GM21515 (cell line): ENCODE measurements around the gene BTRC.
"Not testable (repeated sequence)": the region's sequence is repeated elsewhere in the genome, so short reads cannot be mapped to it uniquely, and the experiment has no call there.

Experiments
- ATAC-seq: cut with Tn5 transposase; IDR thresholded peaks from one replicate; pipeline ENCODE4 v1.9.1; 2021; ENCODE audit not compliant: unreplicated experiment

The BTRC gene

DNA sequence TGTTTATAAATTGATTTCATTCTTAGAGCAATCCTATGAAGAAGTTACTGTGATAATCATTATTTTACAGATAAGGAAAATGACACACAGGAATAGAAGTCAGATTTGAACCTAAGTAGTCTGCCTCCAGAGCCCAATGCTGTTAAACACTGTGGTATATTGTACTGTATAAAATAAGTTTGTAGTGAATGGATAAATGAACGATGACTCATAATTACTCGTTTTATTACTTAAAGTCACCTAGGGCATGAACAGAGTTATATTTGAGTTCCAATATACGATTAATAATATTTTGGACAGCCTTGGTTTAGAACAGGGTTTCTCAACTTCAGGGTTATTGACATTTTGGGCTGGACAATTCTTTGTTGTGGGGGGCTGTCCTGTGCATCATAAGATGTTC, 7.8 kb upstream of the BTRC start:
- ATAC-seq, result no peak

DNA sequence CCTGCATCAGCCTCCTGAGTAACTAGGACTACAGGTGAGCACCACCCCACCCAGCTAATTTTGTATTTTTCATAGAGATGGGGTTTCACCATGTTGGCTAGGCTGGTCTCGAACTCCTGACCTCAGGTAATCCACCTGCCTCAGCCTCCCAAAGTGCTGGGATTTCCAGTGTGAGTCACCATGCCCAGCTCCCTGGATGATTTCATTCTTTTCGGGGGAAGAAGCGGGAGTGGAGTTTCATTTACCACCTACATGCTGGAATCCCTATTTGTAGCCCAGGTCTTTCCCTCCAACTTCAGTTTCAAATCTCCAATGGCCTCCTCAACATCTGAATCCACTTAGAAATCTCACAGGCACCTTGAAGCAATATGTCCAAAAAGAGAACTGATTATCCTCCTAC, 2.9 kb upstream of the BTRC start:
- no peak for ATAC-seq

DNA sequence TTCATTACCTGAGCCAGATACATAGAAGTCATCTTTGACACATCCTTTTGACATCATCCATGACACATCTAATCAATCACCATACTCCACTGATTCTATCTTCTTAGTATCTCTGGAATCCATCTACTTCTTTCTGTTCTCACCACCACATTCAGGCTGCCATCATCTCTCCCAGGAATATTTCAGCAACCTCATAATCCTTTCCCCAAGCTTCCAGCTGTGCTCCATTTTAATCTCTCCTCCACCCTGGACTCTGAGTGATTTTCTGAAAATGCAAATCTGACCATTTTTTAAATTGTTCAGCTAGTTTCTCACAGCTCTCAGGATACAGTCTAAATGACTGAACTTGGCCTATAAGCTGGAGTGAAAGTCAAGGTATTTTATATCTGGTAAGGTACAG, 2.5 kb upstream of the BTRC start:
- no peak for ATAC-seq

DNA sequence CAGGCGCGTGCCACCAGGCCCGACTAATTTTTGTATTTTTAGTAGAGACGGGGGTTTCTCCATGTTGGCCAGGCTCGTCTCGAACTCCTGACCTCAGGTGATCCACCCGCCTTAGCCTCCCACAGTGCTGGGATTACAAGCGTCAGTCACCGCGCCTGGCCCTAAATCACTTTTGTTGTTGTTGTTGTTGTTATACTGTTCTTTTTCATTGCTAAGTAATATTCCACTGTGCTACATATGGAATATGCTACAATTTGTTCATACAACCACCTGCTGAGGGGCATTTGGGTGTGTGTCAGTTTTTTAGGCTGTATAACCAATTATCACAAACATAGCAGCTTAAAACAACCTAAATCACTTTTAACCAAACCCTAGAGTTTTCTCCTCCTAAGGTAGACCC, 1.1 kb upstream of the BTRC start:
- ATAC-seq, result not testable (repeated sequence)

DNA sequence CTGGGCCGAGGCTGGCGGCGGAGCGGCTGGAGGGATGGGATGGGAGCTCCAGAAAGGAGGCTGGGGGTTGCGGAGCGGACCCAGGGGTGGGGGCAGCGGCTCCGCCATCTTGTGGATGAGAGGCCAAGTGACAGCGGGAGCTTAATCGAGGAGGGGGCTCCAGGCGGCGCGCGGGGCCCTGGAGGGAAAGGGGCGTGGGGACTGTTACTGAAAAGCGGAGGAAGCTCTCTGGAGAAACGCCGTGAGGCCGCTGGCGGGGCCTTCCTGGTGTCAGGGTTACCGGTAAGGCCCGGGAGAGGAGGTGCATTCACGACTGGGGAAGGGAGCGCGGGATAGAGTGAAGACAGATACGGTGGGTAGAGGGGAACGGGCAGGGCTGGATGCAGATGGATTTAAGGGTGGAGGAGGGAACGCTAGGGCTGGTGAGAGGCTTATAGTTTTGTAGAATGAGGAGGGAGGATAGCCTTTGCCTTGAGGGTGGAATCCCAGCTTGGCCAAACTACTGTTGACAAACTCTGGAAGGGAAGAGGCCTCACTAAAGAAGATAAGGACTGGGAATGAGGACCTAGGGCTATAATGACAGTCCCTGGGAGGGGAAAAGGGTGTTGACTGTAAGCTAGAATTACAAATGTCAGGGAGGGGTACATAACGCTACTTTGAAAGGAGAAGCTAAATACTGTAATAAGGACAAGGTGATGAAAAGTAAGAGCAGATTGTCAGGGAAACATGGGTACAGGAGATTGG, 535 bp downstream of the BTRC start:
- peak; percentile 6 for ATAC-seq

DNA sequence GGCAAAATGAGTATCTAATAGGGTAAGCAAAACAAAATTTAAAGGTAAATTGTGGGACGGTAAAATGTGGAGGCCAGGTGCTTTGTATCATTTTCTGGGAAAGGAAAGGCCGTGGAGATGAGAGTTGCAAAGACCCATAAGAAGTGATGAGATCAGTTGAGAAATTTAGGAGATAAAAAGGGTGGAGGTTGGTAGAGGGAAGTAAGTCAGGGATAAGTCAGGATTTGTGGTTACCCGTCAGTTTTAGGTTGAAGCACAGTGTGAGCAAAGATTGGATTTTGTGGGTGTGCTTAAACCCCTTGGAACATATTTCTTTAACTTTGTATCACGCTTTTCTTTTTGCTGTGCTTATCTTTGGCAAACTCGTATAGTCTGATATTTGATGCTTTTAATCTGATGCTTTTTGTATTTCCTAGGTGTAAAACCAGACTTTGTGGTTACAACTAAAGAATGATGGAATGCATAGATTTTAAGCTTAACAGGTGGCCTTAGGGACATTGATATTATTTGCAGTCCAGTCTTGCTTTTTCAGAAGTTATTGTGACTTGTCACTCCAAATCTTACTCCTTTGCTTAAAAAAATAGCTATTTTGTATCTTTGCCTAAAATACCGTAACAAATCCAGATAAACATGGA, 1.2 kb downstream of the BTRC start:
- no peak for ATAC-seq

DNA sequence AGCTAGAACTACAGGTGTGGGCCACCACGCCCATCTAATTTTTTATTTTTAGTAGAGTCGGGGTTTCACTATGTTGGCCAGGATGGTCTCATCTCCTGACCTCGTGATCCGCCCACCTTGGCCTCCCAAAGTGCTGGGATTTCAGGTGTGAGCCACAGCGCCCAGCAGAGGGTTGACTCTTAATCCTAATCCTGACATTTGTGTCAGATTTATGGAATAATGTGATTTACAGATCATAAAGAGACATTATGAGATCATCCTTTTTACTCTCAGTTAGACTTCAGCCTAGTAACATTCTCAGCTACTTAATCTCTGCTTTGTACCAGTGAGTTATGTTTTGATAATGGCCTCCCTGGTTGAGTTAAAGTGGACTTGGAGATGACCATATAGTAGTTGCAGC, 2.2 kb downstream of the BTRC start:
- no peak for ATAC-seq

DNA sequence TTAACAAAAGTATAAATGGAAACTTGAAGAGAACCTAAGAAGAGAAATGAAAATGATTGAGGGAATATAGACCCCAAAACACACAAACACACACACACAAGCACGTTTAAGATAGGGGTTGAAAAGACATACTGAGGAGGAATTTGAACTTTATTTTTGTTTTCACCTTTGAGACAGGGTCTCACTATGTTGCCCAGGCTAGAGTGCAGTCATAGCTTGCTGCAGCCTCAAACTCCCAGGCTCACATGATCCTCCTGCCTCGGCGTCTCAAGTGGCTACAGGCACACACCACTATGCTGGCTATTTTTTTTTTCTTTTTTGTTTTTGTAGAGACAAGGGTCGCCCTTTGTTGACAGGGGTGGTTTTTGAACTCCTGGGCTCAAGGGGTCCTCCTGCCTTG, 4.0 kb downstream of the BTRC start:
- ATAC-seq, result no peak

DNA sequence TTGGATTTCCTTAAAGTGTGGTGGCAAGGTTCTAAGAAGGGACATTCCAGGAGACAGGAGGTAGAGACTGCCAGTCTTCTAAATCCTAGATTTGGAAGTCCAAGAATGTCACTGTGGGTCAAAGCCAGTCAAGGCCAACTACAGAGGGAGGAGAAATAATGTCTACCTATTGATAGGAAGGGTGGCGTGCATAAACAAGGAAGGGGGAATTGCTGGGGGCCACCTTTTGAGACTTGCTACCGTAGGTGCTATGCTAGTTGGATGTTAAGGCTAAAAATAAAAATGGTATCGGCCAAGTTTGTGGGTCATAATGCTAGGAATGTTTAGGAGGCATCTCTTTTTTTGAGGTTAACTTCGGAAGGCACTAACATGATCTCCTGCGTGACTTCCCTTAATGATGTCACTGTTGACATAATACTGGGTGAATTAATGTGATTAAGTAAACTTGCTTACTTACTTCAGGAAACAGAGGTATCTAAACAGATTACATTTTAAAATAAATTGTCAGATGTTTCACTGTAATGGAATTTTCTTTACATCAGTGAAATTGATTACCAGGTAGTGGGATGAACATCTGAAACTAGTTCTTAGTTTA, 4.8 kb downstream of the BTRC start:
- ATAC-seq, result no peak

DNA sequence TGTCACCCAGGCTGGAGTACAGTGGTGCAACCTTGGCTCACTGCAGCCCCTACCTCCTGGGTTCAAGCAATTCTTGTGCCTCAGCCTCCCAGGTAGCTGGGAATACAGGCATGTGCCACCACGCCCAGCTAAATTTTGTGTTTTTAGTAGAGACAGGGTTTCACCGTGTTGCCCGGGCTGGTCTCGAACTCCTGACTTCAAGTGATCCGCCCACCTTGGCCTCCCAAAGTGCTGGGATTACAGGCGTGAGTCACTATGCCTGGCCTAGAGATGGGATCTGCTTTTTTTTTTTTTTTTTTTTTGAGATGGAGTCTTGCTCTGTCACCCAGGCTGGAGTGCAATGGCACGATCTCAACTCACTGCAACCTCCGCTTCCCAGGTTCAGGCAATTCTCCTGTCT, 6.1 kb downstream of the BTRC start:
- not testable (repeated sequence) for ATAC-seq

DNA sequence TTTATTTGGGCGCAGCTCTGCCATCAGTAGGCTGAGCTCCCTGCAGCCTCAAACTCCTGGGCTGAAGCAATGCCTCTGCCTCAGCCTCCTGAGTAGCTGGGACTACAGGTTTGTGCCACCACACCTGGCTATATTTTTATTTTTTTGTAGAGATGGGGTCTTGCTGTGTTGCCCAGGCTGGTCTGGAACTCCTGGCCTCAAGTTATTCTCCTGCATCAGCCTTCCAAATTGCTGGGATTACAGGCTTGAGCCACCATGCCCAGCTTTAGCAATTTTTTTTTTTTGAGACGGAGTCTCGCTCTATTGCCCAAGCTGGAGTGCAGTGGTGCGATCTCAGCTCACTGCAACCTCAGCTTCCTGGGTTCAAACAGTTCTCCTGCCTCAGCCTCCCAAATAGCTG, 6.9 kb downstream of the BTRC start:
- ATAC-seq, result not testable (repeated sequence)

DNA sequence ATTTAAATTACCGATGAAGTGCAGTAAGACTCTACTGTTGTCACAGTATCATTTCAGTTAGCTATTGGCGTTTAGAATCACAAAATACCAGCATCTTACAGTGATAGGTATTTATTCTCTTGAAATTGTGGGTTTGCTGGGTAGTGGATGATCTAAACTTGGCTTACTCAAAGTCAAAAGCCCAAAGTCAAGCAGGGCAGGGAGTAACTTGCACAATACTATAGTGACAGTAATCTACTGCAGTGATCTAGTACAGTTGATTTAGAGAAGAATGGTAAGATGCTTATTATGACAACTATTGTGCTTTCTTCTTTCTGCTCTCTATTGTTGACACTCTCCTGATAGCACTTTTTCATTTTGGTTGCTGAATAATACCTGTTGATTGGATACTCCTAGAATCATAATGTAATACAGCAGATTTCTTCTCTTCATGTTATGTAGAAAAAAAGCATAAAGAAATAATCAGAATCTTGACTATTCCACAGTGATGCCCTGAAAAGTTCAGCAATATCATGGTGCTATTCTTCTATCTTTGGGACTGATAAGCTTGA, 10.0 kb downstream of the BTRC start:
- no peak for ATAC-seq

DNA sequence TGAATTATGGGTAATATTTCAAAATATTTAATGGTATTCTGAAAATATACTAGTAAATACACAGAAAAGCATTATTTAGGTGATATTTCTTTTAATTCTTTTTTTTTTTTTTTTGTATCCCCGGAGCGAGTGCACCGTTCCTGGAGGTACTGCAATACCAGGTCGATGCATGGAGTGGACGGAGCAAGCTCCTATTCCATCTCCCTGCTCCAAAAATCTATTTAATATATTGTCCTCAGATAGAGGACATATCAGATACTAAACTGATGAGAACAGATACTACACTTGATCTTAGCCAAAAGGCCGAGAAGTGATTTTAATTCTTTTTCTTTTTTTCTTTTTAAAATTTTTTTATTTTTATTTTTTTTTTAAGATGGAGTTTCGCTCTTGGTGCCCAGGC, 10.8 kb downstream of the BTRC start:
- ATAC-seq, result no peak

DNA sequence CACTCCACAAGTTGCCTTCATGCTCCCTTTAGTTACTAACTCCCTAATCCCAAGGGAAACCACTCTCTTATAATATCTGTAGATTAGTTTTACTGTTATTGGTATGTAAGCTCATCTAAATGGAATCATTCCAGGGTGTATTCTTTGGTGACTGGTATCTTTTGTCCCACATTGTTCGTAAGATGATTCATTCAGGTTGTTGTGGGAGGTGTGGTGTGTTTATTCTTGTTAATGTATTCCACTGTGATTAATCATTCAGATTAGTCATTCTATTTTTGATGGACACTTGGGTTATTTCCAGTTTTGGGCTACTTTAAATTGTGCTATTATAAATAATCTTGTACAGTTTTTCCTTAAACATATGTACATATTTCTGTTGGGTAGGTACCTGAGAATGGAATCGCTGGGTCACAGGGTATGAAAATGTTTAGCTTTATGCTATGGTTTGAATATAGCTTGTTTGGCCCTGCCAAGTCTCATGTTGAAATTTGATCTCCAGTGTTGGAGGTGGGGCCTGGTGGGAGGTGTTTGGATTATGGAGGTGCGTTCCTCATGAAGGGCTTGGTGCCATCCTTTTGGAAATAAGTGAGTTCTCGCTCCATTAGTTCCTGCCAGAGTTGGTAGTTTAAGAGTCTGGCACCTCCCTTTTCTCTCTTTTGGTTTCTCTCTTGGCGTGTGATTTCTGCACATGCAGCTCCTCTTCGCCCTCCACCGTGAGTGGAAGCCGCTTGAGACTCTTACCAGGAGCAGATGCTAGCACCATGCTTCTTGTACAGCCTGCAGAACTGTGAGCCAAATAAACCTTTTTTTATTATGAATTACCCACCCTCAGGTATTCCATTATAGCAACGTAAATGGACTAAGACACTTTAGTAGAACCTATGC, 13.8 kb downstream of the BTRC start:
- ATAC-seq, result no peak

DNA sequence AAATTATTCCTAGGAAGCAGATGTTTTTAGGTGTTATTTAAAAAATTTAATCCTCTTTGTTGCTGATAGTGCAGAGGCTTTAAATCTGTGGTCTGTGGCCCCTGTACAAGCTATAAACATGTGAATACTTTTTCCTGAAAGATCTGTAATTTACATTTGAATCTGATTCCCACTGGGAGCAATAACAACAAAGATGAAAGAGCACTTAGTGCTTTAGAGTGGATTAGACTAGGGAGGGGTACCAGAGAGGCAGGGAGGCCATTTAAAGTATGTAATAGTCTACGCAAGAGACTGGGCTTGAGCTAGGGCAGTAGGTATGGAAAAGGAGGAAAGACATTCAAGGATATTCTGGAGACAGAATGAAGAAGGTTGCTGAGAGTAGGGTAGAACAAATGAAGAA, 19.1 kb downstream of the BTRC start:
- ATAC-seq, result no peak

DNA sequence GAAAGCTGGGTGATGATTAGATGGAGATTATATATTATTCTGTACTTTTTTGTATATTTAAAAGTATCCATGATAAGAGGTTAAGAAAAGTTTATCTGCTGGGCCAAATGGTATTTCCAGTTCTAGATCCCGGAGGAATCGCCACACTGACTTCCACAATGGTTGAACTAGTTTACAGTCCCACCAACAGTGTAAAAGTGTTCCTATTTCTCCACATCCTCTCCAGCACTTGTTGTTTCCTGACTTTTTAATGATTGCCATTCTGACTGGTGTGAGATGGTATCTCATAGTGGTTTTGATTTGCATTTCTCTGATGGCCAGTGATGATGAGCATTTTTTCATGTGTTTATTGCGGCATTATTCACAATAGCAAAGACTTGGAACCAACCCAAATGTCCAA, 20.0 kb downstream of the BTRC start:
- ATAC-seq, result not testable (repeated sequence)

DNA sequence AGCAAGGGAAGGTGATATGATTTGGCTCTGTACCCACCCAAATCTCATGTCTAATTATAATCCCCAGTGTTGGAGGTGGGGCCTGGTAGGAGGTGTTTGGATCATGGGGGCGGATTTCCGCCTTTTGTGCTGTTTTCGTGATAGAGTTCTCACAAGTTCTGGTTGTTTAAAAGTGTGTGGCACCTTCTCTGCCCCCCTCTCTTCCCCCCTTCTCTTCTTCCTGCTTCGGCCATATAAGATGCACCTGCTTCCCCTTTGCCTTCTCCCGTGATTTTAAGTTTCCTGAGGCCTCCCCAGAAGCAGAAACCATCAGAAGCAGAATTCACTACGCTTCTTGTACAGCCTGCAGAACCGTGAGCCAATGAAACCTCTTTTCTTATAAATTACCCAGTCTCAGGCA, 21.1 kb downstream of the BTRC start:
- no peak for ATAC-seq

DNA sequence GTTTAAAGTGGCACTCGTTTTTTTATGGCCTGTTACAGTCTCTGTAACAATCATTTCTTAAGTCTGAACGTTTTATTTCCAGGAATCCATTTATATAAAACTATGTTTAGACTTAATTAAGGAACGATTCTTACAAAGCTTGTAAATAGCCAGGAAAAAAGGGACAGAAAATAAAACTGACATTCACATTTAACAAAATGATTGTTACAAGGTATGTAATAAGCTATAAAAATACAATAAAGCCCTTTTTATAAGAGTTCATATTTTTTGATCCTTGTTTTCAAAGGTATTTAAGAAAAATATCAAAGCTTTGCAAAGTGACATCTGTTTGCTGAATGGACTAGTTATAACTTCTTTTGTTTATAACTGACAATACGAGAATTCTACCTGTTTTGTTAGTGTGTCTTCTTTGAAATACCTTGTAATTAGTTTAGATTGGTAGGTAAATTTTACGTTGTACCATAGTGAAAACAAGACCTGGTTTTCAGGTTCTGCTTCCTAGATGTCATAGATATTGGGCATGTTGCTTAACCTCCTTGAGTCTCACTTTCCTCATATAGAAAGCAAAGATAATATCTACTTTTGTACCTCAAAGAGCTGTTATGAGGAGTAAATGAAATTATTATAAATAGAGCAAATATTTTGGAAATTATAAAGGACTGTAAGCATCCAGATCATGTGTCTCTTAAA, 25.8 kb downstream of the BTRC start:
- no peak for ATAC-seq

DNA sequence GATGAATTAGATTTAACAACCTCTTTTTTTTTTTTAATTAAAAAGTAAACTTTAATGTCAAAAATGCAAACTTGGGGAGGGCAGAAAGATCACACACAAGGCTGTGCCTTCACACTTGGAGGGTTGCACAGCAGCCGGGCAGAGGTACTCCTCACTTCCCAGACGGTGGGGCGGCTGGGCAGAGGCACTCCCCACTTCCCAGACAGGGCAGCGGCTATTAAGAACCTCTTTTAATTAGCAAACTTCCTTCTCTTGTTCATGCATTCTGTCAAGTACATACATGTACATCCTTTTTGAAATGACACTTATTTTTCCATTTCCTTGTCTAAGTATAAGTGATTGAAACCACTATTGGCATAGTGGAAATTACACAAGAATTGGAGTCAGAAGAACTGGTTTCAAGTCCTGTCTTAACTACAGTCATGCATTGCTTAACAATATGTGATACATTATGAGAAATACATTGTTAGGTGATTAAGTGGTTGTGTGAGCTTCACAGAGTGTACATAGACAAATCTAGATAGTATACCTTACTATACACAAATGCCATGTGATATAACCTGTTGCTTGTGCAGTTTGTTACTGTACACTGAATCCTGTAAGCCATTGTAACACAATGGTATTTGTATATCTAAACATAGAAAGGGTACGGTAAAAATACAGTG, 26.5 kb downstream of the BTRC start:
- ATAC-seq, result no peak
